GM19099 (cell line): Measurements from ENCODE around the gene CDC42EP4.

Source experiments
- POLR2A ChIP-seq: IDR thresholded peaks from 3 replicates; pipeline ENCODE4 v1.6.1; 2011; ENCODE audit warnings: low read depth; ENCODE audit not compliant: insufficient read length; ENCODE audit errors: extremely low read depth

Gene CDC42EP4

DNA sequence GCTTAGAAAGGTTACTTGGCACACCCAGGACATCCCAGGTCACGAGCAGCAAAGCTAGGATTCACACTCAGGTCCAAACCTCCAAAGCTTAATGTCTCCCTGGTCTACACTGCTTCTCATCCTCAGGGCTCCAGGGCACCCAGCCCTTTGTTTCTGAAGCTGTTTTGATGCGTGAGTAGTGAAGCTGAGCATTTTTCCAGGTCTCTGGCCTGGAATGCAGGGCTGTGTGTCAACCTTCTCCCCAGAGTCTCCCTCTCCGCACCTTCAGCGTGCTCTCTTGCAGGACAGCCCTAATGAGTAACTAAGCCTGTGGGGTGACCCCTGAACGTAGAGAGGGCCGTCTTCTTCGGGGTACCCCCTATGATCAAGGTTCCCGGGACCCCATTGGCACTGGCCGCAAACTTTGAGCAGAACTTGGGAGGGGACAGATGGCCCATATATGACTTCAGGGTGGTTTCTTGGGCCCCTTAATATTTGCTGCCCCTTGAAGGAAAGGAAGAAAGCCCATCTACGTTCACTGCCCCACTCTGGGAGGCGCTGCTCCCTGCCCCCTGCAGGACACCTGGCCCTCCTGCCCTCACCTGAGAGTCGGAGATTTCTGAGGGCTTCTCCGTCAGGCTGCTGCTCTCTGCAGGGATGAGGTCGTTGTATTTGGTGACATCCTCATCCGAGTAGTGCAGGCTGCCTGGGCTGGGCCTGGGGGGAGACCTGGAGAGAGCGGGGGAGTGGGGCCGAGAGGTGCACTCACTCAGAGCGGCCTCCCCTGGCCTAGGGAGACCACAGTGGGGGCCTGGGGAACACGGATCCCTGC, 36.4 kb upstream of the CDC42EP4 start:
- no peak for TF ChIP-seq POLR2A

- no peak for TF ChIP-seq POLR2A
These were observed 35.5 kb upstream of the CDC42EP4 start for GRCh38 chr17:73347351-73347750.

DNA sequence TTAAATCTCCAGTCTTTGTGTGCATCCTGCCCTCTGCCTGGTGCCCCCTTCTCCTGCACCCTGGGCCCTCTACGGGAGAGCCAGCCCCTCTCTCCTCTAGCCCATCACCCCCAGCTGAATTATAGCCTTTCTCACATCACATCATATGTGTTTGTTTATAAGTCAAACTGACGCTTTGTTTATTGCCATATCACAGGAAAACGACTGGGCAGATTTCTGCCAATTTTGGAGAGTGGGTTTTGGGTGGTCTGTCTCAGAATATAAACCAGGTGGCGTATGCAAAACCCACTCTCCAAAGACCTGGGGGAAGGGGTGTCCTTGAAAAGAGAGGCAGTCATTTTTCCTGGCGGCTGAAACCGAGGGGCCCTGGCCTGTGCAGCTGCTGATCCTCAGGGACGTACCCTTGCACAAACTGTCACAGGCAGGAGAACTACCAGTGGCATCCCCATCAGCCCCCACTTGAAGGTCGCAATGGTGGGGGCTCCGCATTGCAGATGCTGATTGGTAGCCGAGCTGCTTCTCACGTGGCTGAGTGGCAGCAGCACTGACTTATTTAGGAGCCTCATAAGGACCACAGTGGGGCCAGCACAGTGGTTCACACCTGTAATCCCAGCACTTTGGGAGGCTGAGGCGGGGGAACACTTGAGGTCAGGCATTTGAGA, 34.8 kb upstream of the CDC42EP4 start:
- no peak for TF ChIP-seq POLR2A

DNA sequence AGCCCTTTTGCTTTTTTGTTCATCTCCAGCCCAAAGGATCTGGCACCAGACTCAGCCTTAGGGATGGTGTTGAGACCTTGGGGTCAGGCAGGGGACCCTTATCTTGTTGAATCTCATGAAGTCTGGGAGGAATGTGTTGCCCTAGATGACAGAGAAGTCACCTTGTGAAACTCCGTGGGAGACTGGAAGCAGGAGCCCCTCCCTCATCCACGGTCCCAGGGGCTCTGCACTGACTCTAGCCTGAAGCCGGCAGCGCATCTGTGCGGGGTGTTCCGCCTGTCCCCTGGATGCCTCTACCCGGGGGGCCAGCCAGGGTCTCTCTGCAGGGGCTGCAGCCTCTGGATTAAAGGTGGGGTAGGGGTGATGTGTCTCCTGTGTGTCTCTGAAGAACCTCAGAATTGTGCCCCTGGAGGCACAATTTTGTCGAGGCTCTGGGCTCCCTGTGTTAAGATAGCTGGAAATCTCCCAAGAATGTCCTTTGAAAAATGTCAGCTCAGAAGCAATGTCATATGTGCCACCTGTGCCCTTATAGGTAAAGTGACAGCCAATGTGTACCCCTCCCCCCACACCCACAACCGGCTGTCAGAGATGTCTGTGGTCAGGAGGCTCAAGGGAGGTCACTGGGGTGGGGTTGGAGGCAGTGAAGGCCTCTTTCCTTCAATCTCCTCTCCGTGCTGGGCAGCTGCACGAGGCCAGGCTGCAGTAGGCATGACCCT, 32.1 kb upstream of the CDC42EP4 start:
- TF ChIP-seq POLR2A, result no peak

DNA sequence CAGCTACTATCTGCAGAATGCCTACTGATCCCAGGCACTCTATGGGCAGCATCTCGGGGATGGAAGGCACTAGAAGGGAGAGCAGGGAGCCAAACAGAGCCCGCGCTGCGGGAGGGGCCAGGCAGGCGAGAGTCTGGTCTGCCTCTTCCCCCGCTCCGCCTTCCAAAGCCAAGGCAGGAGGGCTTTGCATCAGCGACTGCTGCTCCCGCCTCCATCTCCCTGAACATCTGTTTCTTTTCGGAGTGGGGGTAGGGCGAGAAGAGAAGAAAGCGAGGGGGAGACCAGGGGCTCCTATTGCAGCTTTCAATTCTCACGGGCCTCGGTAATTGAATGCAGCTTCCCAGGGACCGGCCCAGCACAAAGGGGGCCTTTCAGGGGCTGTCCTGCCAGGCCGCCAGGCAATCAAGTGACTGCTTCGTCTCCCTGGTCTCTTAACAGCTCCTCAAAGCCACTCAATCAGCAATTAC, 31.4 kb upstream of the CDC42EP4 start:
- TF ChIP-seq POLR2A, result no peak

GRCh38 chr17:73342541-73343167, 30.9 kb upstream of the CDC42EP4 start:
- TF ChIP-seq POLR2A, result no peak

GRCh38 chr17:73342050-73342522, 30.3 kb upstream of the CDC42EP4 start:
- no peak for TF ChIP-seq POLR2A

- TF ChIP-seq POLR2A, result no peak
These were observed 29.7 kb upstream of the CDC42EP4 start for GRCh38 chr17:73341350-73342049.

GRCh38 chr17:73340093-73340596, 28.3 kb upstream of the CDC42EP4 start:
- TF ChIP-seq POLR2A, result no peak

DNA sequence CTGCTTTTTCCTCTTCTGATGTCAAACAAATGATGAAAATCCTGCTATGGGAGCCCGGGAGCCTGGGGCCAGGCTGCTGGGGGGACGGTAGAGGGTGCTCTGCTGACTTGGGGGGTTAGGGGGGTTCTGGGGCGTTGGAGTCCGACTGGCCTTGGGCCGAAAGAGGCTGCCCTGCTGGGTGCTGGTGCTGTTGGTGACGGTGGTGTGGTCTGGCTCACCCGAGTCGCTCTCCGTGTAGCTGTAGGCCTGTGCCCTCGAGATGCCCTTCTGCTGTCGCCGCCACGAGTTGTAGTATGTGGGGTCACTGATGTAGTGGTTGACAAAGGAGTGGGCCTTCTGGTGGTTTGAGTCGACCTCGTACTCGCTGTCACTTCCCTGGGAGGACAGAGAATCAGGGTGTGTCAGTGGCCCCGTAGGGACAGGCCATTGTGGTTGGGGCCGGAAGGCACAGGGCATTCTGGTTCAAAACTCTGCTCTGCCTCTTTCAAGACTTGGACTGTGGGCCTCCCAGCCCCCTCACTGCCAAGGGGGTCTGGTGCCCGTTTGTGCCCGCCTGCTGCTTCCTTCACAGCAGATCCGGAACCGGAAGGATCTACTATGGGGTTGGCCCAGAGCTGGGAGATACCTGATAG, 26.9 kb upstream of the CDC42EP4 start:
- TF ChIP-seq POLR2A, result no peak

DNA sequence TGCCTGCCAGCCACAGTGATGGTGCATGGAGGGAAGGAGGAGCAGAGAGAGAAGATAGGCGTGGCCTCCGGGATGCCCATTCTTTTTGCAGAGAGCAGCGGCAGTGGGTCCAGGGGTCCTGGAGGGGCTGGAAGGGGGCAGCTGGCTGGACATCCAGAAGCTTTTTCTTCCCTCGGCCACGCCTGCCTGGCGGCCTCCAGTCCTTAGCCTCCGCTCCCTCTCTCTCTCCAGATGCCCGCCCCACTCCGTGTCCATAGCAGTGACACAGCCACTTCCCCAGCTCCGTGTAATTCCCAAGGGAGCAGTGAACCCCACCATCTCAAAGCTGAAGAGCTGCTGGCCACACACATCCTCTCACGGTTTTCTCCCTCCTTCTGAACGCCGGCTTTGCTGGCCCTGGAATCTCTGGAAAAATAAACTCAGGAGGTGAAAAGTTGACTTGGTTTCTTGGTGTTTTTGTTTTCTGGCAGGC, 26.3 kb upstream of the CDC42EP4 start:
- no peak for TF ChIP-seq POLR2A

- TF ChIP-seq POLR2A, result no peak
These were observed 25.5 kb upstream of the CDC42EP4 start for GRCh38 chr17:73337330-73337710.

- TF ChIP-seq POLR2A, result no peak
These were observed 24.9 kb upstream of the CDC42EP4 start for GRCh38 chr17:73336408-73337329.
